Breast epithelium (tissue), 3 donors: ENCODE results near the gene CRIP3.

Experiments
- POLR2A ChIP-seq: fragments of 450-650 bp; IDR thresholded peaks from one replicate; pipeline ENCODE4 v1.6.1; 2016; ENCODE audit warnings: antibody characterized with exemption, mild to moderate bottlenecking, moderate library complexity
- TF ChIP-seq, protein P1 (sequence below), 3 donors: fragments of 450-650 bp; IDR thresholded peaks; one replicate each; pipeline ENCODE4 v1.5.1; 2016 to 2017; ENCODE audit warnings: antibody characterized with exemption in 3 of 3, mild to moderate bottlenecking in 3 of 3, moderate library complexity in 3 of 3

GRCh38 chr6:43311666-43312065, 3.0 kb upstream of the CRIP3 start:
- no peak for TF ChIP-seq POLR2A
- TF ChIP-seq, protein P1, sequence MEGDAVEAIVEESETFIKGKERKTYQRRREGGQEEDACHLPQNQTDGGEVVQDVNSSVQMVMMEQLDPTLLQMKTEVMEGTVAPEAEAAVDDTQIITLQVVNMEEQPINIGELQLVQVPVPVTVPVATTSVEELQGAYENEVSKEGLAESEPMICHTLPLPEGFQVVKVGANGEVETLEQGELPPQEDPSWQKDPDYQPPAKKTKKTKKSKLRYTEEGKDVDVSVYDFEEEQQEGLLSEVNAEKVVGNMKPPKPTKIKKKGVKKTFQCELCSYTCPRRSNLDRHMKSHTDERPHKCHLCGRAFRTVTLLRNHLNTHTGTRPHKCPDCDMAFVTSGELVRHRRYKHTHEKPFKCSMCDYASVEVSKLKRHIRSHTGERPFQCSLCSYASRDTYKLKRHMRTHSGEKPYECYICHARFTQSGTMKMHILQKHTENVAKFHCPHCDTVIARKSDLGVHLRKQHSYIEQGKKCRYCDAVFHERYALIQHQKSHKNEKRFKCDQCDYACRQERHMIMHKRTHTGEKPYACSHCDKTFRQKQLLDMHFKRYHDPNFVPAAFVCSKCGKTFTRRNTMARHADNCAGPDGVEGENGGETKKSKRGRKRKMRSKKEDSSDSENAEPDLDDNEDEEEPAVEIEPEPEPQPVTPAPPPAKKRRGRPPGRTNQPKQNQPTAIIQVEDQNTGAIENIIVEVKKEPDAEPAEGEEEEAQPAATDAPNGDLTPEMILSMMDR (IDR thresholded peaks at IDR 0.05) = no peak
